Endothelial cell (in vitro differentiated cells): Measurements from ENCODE around the gene GYPC. TPM values are rescaled to one million over a fixed set of nuclear protein-coding genes. Genes with fewer than 3 reads are reported as not detected.
"Not testable (repeated sequence)": the region's sequence is repeated elsewhere in the genome, so short reads cannot be mapped to it uniquely, and the experiment has no call there.

Experiments
- DNase-seq: peaks from one replicate; pipeline ENCODE4 v3.0.0; 2021; ENCODE audit warnings: low spot score
- H3K27ac Mint-ChIP-seq: one replicate; pipeline ENCODE4 v1.8.0; 2021; ENCODE audit warnings: mixed read lengths, inconsistent platforms; ENCODE audit not compliant: unreplicated experiment
- H3K27me3 Mint-ChIP-seq: one replicate; pipeline ENCODE4 v1.8.0; 2021; ENCODE audit warnings: mild to moderate bottlenecking, moderate library complexity, mixed read lengths, inconsistent platforms; ENCODE audit not compliant: unreplicated experiment
- H3K36me3 Mint-ChIP-seq: one replicate; pipeline ENCODE4 v1.8.0; 2021; ENCODE audit warnings: mild to moderate bottlenecking, low read depth, mixed read lengths, inconsistent platforms; ENCODE audit not compliant: unreplicated experiment
- H3K4me1 Mint-ChIP-seq: one replicate; pipeline ENCODE4 v1.8.0; 2021; ENCODE audit warnings: mild to moderate bottlenecking, mixed read lengths, inconsistent platforms; ENCODE audit not compliant: unreplicated experiment
- H3K4me3 Mint-ChIP-seq: one replicate; pipeline ENCODE4 v1.8.0; 2021; ENCODE audit warnings: mild to moderate bottlenecking, mixed read lengths, inconsistent platforms; ENCODE audit not compliant: unreplicated experiment
- H3K9me3 Mint-ChIP-seq: one replicate; pipeline ENCODE4 v1.8.0; 2021; ENCODE audit warnings: mixed read lengths, inconsistent platforms; ENCODE audit not compliant: unreplicated experiment
- total RNA-seq: library from RNA; stranded (reverse); fragmentation: NEBNext Ultra II Directional; extraction: Animal tissue kit (Norgen Biotek cat#: 25700); gene quantifications from one replicate; pipeline ENCODE4 v1.2.1, GENCODE V29; 2021; ENCODE audit not compliant: unreplicated experiment
- TF ChIP-seq, protein P1 (sequence below): fragments of 200-600 bp; sonication (generic); IDR thresholded peaks from one replicate; pipeline ENCODE4 v1.5.0; 2021; ENCODE audit warnings: antibody characterized with exemption; ENCODE audit not compliant: unreplicated experiment

GYPC gene
- total RNA-seq, 1 donor from 2014 or later: 154 TPM

GRCh38 chr2:126686841-126687485, 31.0 kb downstream of the GYPC start:
- H3K27ac Mint-ChIP-seq: no peak overlapping the region

DNA sequence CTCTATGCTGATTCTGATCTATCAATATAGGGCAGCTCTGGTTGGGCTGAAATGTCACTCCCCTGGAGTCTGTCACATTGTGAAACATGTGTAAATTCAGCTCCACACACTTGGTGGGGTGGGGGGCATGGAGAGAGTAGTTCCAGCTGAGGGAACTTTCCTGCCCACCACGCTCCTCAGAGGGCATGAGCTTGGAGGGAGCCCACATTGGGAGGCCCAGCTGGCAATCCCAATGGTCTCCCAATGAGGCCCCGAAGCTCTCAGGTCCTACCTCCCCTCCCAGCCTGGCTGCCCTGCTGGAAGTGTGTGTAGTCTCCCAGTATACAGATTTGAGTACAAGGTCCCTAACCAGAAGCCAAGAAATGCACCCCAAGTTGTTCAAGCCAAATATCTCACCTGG, 31.5 kb downstream of the GYPC start:
- TF ChIP-seq, protein P1, sequence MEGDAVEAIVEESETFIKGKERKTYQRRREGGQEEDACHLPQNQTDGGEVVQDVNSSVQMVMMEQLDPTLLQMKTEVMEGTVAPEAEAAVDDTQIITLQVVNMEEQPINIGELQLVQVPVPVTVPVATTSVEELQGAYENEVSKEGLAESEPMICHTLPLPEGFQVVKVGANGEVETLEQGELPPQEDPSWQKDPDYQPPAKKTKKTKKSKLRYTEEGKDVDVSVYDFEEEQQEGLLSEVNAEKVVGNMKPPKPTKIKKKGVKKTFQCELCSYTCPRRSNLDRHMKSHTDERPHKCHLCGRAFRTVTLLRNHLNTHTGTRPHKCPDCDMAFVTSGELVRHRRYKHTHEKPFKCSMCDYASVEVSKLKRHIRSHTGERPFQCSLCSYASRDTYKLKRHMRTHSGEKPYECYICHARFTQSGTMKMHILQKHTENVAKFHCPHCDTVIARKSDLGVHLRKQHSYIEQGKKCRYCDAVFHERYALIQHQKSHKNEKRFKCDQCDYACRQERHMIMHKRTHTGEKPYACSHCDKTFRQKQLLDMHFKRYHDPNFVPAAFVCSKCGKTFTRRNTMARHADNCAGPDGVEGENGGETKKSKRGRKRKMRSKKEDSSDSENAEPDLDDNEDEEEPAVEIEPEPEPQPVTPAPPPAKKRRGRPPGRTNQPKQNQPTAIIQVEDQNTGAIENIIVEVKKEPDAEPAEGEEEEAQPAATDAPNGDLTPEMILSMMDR: no peak
- H3K36me3 Mint-ChIP-seq: peaks cover 62% of the 10 kb centered on the region
- peaks cover 2% of the 10 kb centered on the region for H3K4me1 Mint-ChIP-seq
- no peaks in the 10 kb centered on the region for H3K9me3 Mint-ChIP-seq
- H3K27ac Mint-ChIP-seq: no peak overlapping the region
- DNase-seq: no peak
- no peak overlapping the region for H3K4me3 Mint-ChIP-seq
- peaks cover 13% of the 10 kb centered on the region for H3K27me3 Mint-ChIP-seq

More at GRCh38 chr2:126686841-126687485, 31.0 kb downstream of the GYPC start:
- Mint-ChIP-seq H3K4me3 (no peak overlapping the region), H3K27me3 (peaks cover 8% of the 10 kb centered on the region), H3K4me1 (peaks cover 2% of the 10 kb centered on the region), H3K9me3 (no peaks in the 10 kb centered on the region), H3K36me3 (peaks cover 58% of the 10 kb centered on the region)
- DNase-seq: no peak
- TF ChIP-seq, protein P1: no peak

DNA sequence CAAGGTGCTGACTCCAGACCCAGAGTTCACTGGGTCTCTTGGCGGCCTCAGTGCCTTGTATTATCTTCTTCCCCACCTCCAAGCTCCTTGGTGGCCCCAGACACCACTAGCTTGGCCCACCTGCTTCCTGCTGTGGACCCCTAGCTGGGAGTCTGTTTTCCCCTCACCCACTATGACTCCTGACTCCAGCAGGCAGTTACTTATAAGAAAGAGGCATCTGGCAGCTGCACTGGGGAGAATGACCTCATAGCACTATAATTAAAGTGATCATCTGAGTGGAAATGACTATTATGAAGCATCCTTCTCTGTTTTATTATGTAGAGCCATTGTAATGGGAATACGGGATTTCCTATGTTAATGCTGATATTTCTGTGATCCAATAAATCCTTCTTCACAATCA, 32.6 kb downstream of the GYPC start:
- not testable (repeated sequence) for H3K9me3 Mint-ChIP-seq, H3K27ac Mint-ChIP-seq, H3K4me3 Mint-ChIP-seq, DNase-seq, H3K4me1 Mint-ChIP-seq
- Mint-ChIP-seq H3K27me3 (peaks cover 13% of the 10 kb centered on the region), H3K36me3 (peaks cover 65% of the 10 kb centered on the region)

GRCh38 chr2:126692241-126692640, 36.3 kb downstream of the GYPC start:
- H3K36me3 Mint-ChIP-seq: peaks cover 91% of the 10 kb centered on the region
- H3K27ac Mint-ChIP-seq: not testable (repeated sequence)

DNA sequence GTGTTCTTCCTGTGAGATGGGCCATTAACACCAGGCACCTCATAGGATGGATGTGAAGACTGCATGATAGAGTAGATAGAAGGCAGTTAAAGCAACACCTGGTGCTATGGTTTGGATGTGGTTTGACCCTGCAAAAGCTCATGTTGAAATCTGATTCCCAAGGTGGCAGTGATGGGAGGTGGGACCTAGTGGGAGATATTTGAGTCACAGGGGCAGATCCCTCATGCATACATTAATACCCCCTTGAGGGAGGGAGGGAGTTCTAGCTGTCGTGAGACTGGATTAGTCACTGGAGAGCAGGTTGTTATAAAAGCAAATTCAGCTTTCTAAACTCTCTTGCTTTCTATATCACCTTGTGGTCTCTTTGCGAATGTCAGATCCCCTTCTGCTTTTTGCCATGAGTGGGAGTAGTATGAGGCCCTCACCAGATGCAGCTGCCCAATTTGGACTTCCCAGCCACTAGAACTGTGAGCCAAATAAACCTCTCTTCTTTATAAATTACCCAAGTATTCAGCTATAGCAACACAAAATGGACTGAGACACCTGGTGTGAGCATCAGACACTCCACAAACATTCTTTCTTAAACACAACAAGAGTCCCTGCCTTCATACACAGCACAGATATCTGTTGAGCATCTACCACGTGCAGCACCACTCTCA, 37.1 kb downstream of the GYPC start:
- not testable (repeated sequence) for H3K4me1 Mint-ChIP-seq, H3K27ac Mint-ChIP-seq, DNase-seq, H3K27me3 Mint-ChIP-seq, H3K9me3 Mint-ChIP-seq
- H3K4me3 Mint-ChIP-seq: peak overlapping the region; percentile 37
- H3K36me3 Mint-ChIP-seq: peaks cover 92% of the 10 kb centered on the region

More at GRCh38 chr2:126692241-126692640, 36.3 kb downstream of the GYPC start:
- not testable (repeated sequence) for H3K9me3 Mint-ChIP-seq, H3K27me3 Mint-ChIP-seq, H3K4me1 Mint-ChIP-seq, DNase-seq
- peak overlapping the region; percentile 29 for H3K4me3 Mint-ChIP-seq

GRCh38 chr2:126696644-126697520, 40.9 kb downstream of the GYPC start:
- H3K27me3 Mint-ChIP-seq: peaks cover 5% of the 10 kb centered on the region
- TF ChIP-seq, protein P1: no peak
- H3K27ac Mint-ChIP-seq: no peak overlapping the region
- DNase-seq: no peak
- H3K4me1 Mint-ChIP-seq: peaks cover 3% of the 10 kb centered on the region
- H3K4me3 Mint-ChIP-seq: peak overlapping the region; percentile 43
- peaks cover 61% of the 10 kb centered on the region for H3K36me3 Mint-ChIP-seq
- no peaks in the 10 kb centered on the region for H3K9me3 Mint-ChIP-seq
